Neural progenitor cell (in vitro differentiated cells): ENCODE results near the gene NUP210. TPM values are rescaled to one million over a fixed set of nuclear protein-coding genes. Genes with fewer than 3 reads are reported as not detected.

Experiments used
- DNase-seq: peaks from one replicate; pipeline ENCODE4 v3.0.0-alpha.2; 2016; ENCODE audit warnings: low spot score
- H2AFZ ChIP-seq: fragments of 200-600 bp; sonication (generic); replicated peaks from 2 replicates; pipeline ENCODE4 v1.6.1; 2016; ENCODE audit warnings: antibody characterized with exemption
- H3F3A ChIP-seq: fragments of 200-600 bp; sonication (generic); 2 replicates; pipeline ENCODE4 v1.6.1; 2016; ENCODE audit warnings: antibody characterized with exemption, low read depth
- H3K27ac ChIP-seq: fragments of 200-600 bp; sonication (generic); 2 replicates; pipeline ENCODE4 v1.5.1; 2016; ENCODE audit warnings: mild to moderate bottlenecking
- H3K27me3 ChIP-seq: fragments of 200-600 bp; sonication (generic); 2 replicates; pipeline ENCODE4 v1.6.1; 2016; ENCODE audit warnings: mild to moderate bottlenecking, moderate library complexity
- H3K36me3 ChIP-seq: fragments of 200-600 bp; sonication (generic); 2 replicates; pipeline ENCODE4 v1.5.1; 2016
- H3K4me1 ChIP-seq: fragments of 200-600 bp; sonication (generic); 2 replicates; pipeline ENCODE4 v1.6.1; 2016; ENCODE audit warnings: mixed run types
- H3K4me2 ChIP-seq: fragments of 200-600 bp; sonication (generic); 2 replicates; pipeline ENCODE4 v1.6.1; 2016
- H3K4me3 ChIP-seq: fragments of 200-600 bp; sonication (generic); 2 replicates; pipeline ENCODE4 v1.5.1; 2016
- H3K79me2 ChIP-seq: fragments of 200-600 bp; sonication (generic); 2 replicates; pipeline ENCODE4 v1.6.1; 2016; ENCODE audit warnings: low read depth
- H3K9ac ChIP-seq: fragments of 200-600 bp; sonication (generic); 2 replicates; pipeline ENCODE4 v1.6.1; 2016
- H3K9me3 ChIP-seq: fragments of 200-600 bp; sonication (generic); 2 replicates; pipeline ENCODE4 v1.5.1; 2016; ENCODE audit warnings: low read depth
- H4K20me1 ChIP-seq: fragments of 200-600 bp; sonication (generic); 2 replicates; pipeline ENCODE4 v1.6.1; 2016; ENCODE audit warnings: low read depth
- H3K27ac Mint-ChIP-seq: 3 replicates; pipeline ENCODE4 v1.8.0; 2021; ENCODE audit warnings: mixed read lengths
- H3K27me3 Mint-ChIP-seq: 2 replicates; pipeline ENCODE4 v1.8.0; 2022; ENCODE audit warnings: low read depth, mild to moderate bottlenecking, inconsistent platforms, moderate library complexity, mixed read lengths; ENCODE audit not compliant: insufficient read depth
- H3K36me3 Mint-ChIP-seq: 3 replicates; pipeline ENCODE4 v1.8.0; 2021; ENCODE audit warnings: mixed read lengths
- H3K4me1 Mint-ChIP-seq: 3 replicates; pipeline ENCODE4 v1.8.0; 2021; ENCODE audit warnings: mixed read lengths
- H3K4me3 Mint-ChIP-seq: 3 replicates; pipeline ENCODE4 v1.8.0; 2021; ENCODE audit warnings: mild to moderate bottlenecking, moderate library complexity, mixed read lengths
- H3K9me3 Mint-ChIP-seq: 3 replicates; pipeline ENCODE4 v1.8.0; 2020; ENCODE audit warnings: mixed read lengths
- EZH2 ChIP-seq: fragments of 200-600 bp; sonication (generic); IDR thresholded peaks from 2 replicates; pipeline ENCODE4 v1.6.1; 2017; ENCODE audit warnings: antibody characterized with exemption, mild to moderate bottlenecking, moderate library complexity
- EZH2phosphoT487 ChIP-seq: fragments of 200-600 bp; sonication (generic); IDR thresholded peaks from 2 replicates; pipeline ENCODE4 v1.6.1; 2017; ENCODE audit warnings: antibody characterized with exemption
- total RNA-seq: library from RNA; depleted of rRNA; stranded (reverse); fragments of >200 nt; gene quantifications from 2 replicates; pipeline ENCODE4 v1.2.3, GENCODE V29; 2015; ENCODE audit warnings: low replicate concordance
- TF ChIP-seq, protein P1 (sequence below): fragments of 200-600 bp; sonication (generic); IDR thresholded peaks from 2 replicates; pipeline ENCODE4 v1.5.1; 2017; ENCODE audit warnings: antibody characterized with exemption, mild to moderate bottlenecking

Gene NUP210
- total RNA-seq, 1 donor from 2014 or later, result 37.1 TPM

GRCh38 chr3:13339833-13340232 lies 80.3 kb downstream of the NUP210 start:
- Histone ChIP-seq H3K79me2 (no peaks in the 10 kb centered on the region), H3K36me3 (no peaks in the 10 kb centered on the region), H3K4me2 (no peak overlapping the region), H2AFZ (no peak overlapping the region), H3K9ac (no peak overlapping the region), H3K27ac (no peak overlapping the region), H3K9me3 (no peaks in the 10 kb centered on the region), H3F3A (no peaks in the 10 kb centered on the region), H4K20me1 (no peaks in the 10 kb centered on the region), H3K27me3 (no peaks in the 10 kb centered on the region), H3K4me3 (no peak overlapping the region), H3K4me1 (peaks cover 3% of the 10 kb centered on the region)
- peaks cover 3% of the 10 kb centered on the region for H3K9me3 Mint-ChIP-seq
- peaks cover 3% of the 10 kb centered on the region for H3K27me3 Mint-ChIP-seq
- H3K4me3 Mint-ChIP-seq, result no peak overlapping the region
- H3K4me1 Mint-ChIP-seq, result peaks cover 9% of the 10 kb centered on the region
- H3K36me3 Mint-ChIP-seq, result peaks cover 28% of the 10 kb centered on the region
- no peak overlapping the region for H3K27ac Mint-ChIP-seq
- no peak for DNase-seq
- TF ChIP-seq, protein P1, sequence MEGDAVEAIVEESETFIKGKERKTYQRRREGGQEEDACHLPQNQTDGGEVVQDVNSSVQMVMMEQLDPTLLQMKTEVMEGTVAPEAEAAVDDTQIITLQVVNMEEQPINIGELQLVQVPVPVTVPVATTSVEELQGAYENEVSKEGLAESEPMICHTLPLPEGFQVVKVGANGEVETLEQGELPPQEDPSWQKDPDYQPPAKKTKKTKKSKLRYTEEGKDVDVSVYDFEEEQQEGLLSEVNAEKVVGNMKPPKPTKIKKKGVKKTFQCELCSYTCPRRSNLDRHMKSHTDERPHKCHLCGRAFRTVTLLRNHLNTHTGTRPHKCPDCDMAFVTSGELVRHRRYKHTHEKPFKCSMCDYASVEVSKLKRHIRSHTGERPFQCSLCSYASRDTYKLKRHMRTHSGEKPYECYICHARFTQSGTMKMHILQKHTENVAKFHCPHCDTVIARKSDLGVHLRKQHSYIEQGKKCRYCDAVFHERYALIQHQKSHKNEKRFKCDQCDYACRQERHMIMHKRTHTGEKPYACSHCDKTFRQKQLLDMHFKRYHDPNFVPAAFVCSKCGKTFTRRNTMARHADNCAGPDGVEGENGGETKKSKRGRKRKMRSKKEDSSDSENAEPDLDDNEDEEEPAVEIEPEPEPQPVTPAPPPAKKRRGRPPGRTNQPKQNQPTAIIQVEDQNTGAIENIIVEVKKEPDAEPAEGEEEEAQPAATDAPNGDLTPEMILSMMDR, result no peak
- TF ChIP-seq EZH2phosphoT487, result no peak
- no peak for TF ChIP-seq EZH2

- Mint-ChIP-seq H3K27ac (no peak overlapping the region), H3K4me1 (peaks cover 9% of the 10 kb centered on the region), H3K9me3 (peaks cover 3% of the 10 kb centered on the region), H3K27me3 (no peaks in the 10 kb centered on the region), H3K4me3 (no peak overlapping the region), H3K36me3 (peaks cover 23% of the 10 kb centered on the region)
- H3K79me2 ChIP-seq, result no peaks in the 10 kb centered on the region
- H3K9ac ChIP-seq, result no peak overlapping the region
- H3K27ac ChIP-seq, result no peak overlapping the region
- no peaks in the 10 kb centered on the region for H3K36me3 ChIP-seq
- H4K20me1 ChIP-seq, result no peaks in the 10 kb centered on the region
- H3K9me3 ChIP-seq, result no peaks in the 10 kb centered on the region
- H2AFZ ChIP-seq, result no peak overlapping the region
- H3K27me3 ChIP-seq, result no peaks in the 10 kb centered on the region
- no peak for DNase-seq
- no peaks in the 10 kb centered on the region for H3K4me1 ChIP-seq
- no peak for TF ChIP-seq EZH2
- TF ChIP-seq, protein P1, result no peak
- no peak overlapping the region for H3K4me2 ChIP-seq
- H3F3A ChIP-seq, result no peaks in the 10 kb centered on the region
- no peak overlapping the region for H3K4me3 ChIP-seq
Measured at GRCh38 chr3:13338996-13339395, 81.1 kb downstream of the NUP210 start.

DNA sequence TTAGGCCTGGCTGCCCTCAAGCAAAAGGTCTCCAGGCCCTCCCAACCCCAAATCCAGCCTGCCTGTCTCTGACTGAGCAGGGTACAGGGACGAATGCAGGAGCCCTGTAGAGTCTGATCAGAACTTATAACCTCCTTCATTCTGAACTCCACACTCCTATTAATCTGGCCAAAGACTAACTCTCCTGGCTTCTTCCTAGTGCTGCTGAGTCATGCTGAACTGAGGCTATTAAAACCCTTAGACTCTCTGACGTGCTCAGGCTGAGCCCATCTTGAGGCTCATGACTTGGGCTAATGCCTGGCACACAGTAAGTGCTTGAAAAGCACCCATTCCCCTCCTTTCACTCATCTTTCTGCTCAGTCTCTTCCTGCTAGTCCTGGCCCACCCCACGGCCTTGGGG lies 81.9 kb downstream of the NUP210 start:
- Histone ChIP-seq H3K4me3 (no peak overlapping the region), H3K9ac (no peak overlapping the region), H3K36me3 (no peaks in the 10 kb centered on the region), H2AFZ (no peak overlapping the region), H3K27ac (no peak overlapping the region), H4K20me1 (no peaks in the 10 kb centered on the region), H3K4me2 (no peak overlapping the region), H3F3A (no peaks in the 10 kb centered on the region), H3K79me2 (no peaks in the 10 kb centered on the region), H3K9me3 (no peaks in the 10 kb centered on the region), H3K4me1 (no peaks in the 10 kb centered on the region), H3K27me3 (no peaks in the 10 kb centered on the region)
- Mint-ChIP-seq H3K36me3 (peaks cover 23% of the 10 kb centered on the region), H3K9me3 (peaks cover 3% of the 10 kb centered on the region), H3K27me3 (no peaks in the 10 kb centered on the region), H3K4me3 (no peak overlapping the region), H3K27ac (no peak overlapping the region), H3K4me1 (peaks cover 9% of the 10 kb centered on the region)
- DNase-seq, result no peak
- TF ChIP-seq EZH2phosphoT487, result no peak
- TF ChIP-seq, protein P1, result no peak
- no peak for TF ChIP-seq EZH2
